Measurements from ENCODE around the gene PORCN.

Gene PORCN

GRCh38 chrX:48508400-48509244 is at the start of gene PORCN:
TSS of gene PORCN (plus strand) at chrX:48508992. CDS start at chrX:48509821, 829 bp downstream.
- DNase-seq (ENCODE audit: insufficient read length, low spot score), result peak; percentile 89

GRCh38 chrX:48459483-48459882 is 49.3 kb upstream of the PORCN start:
- FAIRE-seq (no peak), DNase-seq (ENCODE audit: insufficient read length, low spot score) (no peak)

More at GRCh38 chrX:48508400-48509244, at the start of gene PORCN:
- FAIRE-seq, result peak; percentile 91

- DNase-seq (ENCODE audit: insufficient read length, low spot score), result no peak
- FAIRE-seq, result no peak
Observed at GRCh38 chrX:48460031-48460430, 48.8 kb upstream of the PORCN start.

- FAIRE-seq (no peak), DNase-seq (ENCODE audit: insufficient read length, low spot score) (no peak)
Observed at GRCh38 chrX:48460606-48461005, 48.2 kb upstream of the PORCN start.

- FAIRE-seq, result no peak
- no peak for DNase-seq (ENCODE audit: insufficient read length, low spot score)
Observed at GRCh38 chrX:48461830-48462229, 47.0 kb upstream of the PORCN start.

GRCh38 chrX:48465336-48465933 is 43.4 kb upstream of the PORCN start:
- DNase-seq (ENCODE audit: insufficient read length, low spot score) (no peak), FAIRE-seq (no peak)

- FAIRE-seq, result no peak
- DNase-seq (ENCODE audit: insufficient read length, low spot score), result no peak
Observed at GRCh38 chrX:48466696-48467095, 42.1 kb upstream of the PORCN start.

GRCh38 chrX:48467281-48467761 is 41.5 kb upstream of the PORCN start:
- no peak for FAIRE-seq
- no peak for DNase-seq (ENCODE audit: insufficient read length, low spot score)

GRCh38 chrX:48468247-48468671 is 40.5 kb upstream of the PORCN start:
- FAIRE-seq, result no peak

GRCh38 chrX:48468693-48469691 is 39.8 kb upstream of the PORCN start:
- no peak for DNase-seq (ENCODE audit: insufficient read length, low spot score)
- FAIRE-seq, result peak; percentile 89

More at GRCh38 chrX:48468247-48468671, 40.5 kb upstream of the PORCN start:
- DNase-seq (ENCODE audit: insufficient read length, low spot score), result peak; percentile 36

- no peak for DNase-seq (ENCODE audit: insufficient read length, low spot score)
- FAIRE-seq, result no peak
Observed at GRCh38 chrX:48470110-48470832, 38.5 kb upstream of the PORCN start, which contains the start of gene SLC38A5. TSS of gene SLC38A5 (minus strand) at chrX:48470260. CDS start at chrX:48467924, 2,336 bp downstream.

GRCh38 chrX:48470833-48471118 is 38.0 kb upstream of the PORCN start:
- no peak for DNase-seq (ENCODE audit: insufficient read length, low spot score)
- no peak for FAIRE-seq

- FAIRE-seq (no peak), DNase-seq (ENCODE audit: insufficient read length, low spot score) (no peak)
Observed at GRCh38 chrX:48471504-48471903, 37.3 kb upstream of the PORCN start.

GRCh38 chrX:48472225-48472624 is 36.6 kb upstream of the PORCN start:
- no peak for FAIRE-seq
- DNase-seq (ENCODE audit: insufficient read length, low spot score), result no peak

GRCh38 chrX:48472851-48473703 is 35.7 kb upstream of the PORCN start:
- FAIRE-seq (no peak), DNase-seq (ENCODE audit: insufficient read length, low spot score) (no peak)

- FAIRE-seq (no peak), DNase-seq (ENCODE audit: insufficient read length, low spot score) (no peak)
Observed at GRCh38 chrX:48473704-48473990, 35.1 kb upstream of the PORCN start.

- DNase-seq (ENCODE audit: insufficient read length, low spot score) (no peak), FAIRE-seq (peak; percentile 28)
Observed at GRCh38 chrX:48474127-48474526, 34.7 kb upstream of the PORCN start.

- FAIRE-seq, result no peak
- DNase-seq (ENCODE audit: insufficient read length, low spot score), result no peak
Observed at GRCh38 chrX:48474581-48474980, 34.2 kb upstream of the PORCN start.

GRCh38 chrX:48475296-48475695 is 33.5 kb upstream of the PORCN start:
- FAIRE-seq (no peak), DNase-seq (ENCODE audit: insufficient read length, low spot score) (no peak)

All from GM19239 (cell line).